CD8-positive, alpha-beta memory T cell (primary cell): Measurements from ENCODE around the gene PTGR1. TPM values are rescaled to one million over a fixed set of nuclear protein-coding genes. Genes with fewer than 3 reads are reported as not detected.

ENCODE experiments used
- CTCF ChIA-PET: fragments of 350-600 bp; sonication (Branson Sonifier 250); formaldehyde crosslinking; loops from one replicate; lab custom pipeline; 2021; ENCODE audit warnings: antibody characterized with exemption; lab: Charles Lee
- POLR2A ChIA-PET: fragments of 350-600 bp; sonication (Branson Sonifier 250); formaldehyde crosslinking; loops from one replicate; lab custom pipeline; 2021; ENCODE audit warnings: antibody characterized with exemption; lab: Charles Lee
- DNase-seq, 5 donors: peaks; one replicate each; pipeline versions ENCODE4 v3.0.0 to v3.0.0-alpha.2; 2020 to 2022; ENCODE audit warnings: mixed read lengths in 1 of 5
- H3K27ac ChIP-seq: one replicate; pipeline ENCODE4 v1.7.0; 2013; ENCODE audit warnings: low read depth, mild to moderate bottlenecking, low read length, moderate library complexity
- H3K27me3 ChIP-seq: 2 replicates; pipeline ENCODE4 v1.7.0; 2013; ENCODE audit warnings: low read length, mild to moderate bottlenecking; ENCODE audit not compliant: insufficient read depth, poor library complexity, severe bottlenecking
- H3K36me3 ChIP-seq: 2 replicates; pipeline ENCODE4 v1.7.0; 2013; ENCODE audit warnings: mild to moderate bottlenecking, low read length, moderate library complexity; ENCODE audit not compliant: insufficient read depth
- H3K4me1 ChIP-seq: 2 replicates; pipeline ENCODE4 v1.7.0; 2013; ENCODE audit warnings: mild to moderate bottlenecking, low read length, moderate library complexity; ENCODE audit not compliant: insufficient read depth
- H3K4me3 ChIP-seq: 2 replicates; pipeline ENCODE4 v1.7.0; 2013; ENCODE audit warnings: mild to moderate bottlenecking, low read length
- H3K9me3 ChIP-seq: 2 replicates; pipeline ENCODE4 v1.7.0; 2013; ENCODE audit warnings: mild to moderate bottlenecking, low read length
- H3K27ac Mint-ChIP-seq, 8 donors: one replicate each; pipeline ENCODE4 v1.8.0; 2020 to 2021; ENCODE audit warnings: mixed read lengths in 8 of 8, mild to moderate bottlenecking in 6 of 8, inconsistent platforms in 3 of 8, moderate library complexity in 3 of 8
- H3K27me3 Mint-ChIP-seq, 2 donors: one replicate each; pipeline ENCODE4 v1.8.0; 2020 to 2021; ENCODE audit warnings: mixed read lengths in 2 of 2, mild to moderate bottlenecking in 1 of 2, moderate library complexity in 1 of 2
- H3K36me3 Mint-ChIP-seq, 3 donors: one replicate each; pipeline ENCODE4 v1.8.0; 2020 to 2021; ENCODE audit warnings: mixed read lengths in 3 of 3, inconsistent platforms in 1 of 3, mild to moderate bottlenecking in 1 of 3
- H3K4me1 Mint-ChIP-seq, 3 donors: one replicate each; pipeline ENCODE4 v1.8.0; 2020 to 2021; ENCODE audit warnings: mixed read lengths in 3 of 3, inconsistent platforms in 1 of 3, mild to moderate bottlenecking in 1 of 3
- H3K4me3 Mint-ChIP-seq, 7 donors: one replicate each; pipeline ENCODE4 v1.8.0; 2020 to 2021; ENCODE audit warnings: mixed read lengths in 7 of 7, mild to moderate bottlenecking in 6 of 7, moderate library complexity in 4 of 7, inconsistent platforms in 2 of 7
- H3K9me3 Mint-ChIP-seq, 5 donors: one replicate each; pipeline ENCODE4 v1.8.0; 2020 to 2022; ENCODE audit warnings: mixed read lengths in 5 of 5, mild to moderate bottlenecking in 3 of 5, moderate library complexity in 2 of 5, inconsistent platforms in 1 of 5
- polyA plus RNA-seq: library from polyadenylated mRNA; unstranded; fragments of 300-500 nt; fragmentation: Illumina TruSeq; gene quantifications from one replicate; pipeline ENCODE4 v1.2.3, GENCODE V29; 2021
- total RNA-seq, 2 experiments: library from RNA; stranded (reverse); gene quantifications; one replicate each; pipeline ENCODE4 v1.2.3, GENCODE V29; 2021

Gene PTGR1
- total and polyA plus RNA-seq, 3 experiments from 2014 or later: 0.62 to 0.96 TPM; not detected in 1

DNA sequence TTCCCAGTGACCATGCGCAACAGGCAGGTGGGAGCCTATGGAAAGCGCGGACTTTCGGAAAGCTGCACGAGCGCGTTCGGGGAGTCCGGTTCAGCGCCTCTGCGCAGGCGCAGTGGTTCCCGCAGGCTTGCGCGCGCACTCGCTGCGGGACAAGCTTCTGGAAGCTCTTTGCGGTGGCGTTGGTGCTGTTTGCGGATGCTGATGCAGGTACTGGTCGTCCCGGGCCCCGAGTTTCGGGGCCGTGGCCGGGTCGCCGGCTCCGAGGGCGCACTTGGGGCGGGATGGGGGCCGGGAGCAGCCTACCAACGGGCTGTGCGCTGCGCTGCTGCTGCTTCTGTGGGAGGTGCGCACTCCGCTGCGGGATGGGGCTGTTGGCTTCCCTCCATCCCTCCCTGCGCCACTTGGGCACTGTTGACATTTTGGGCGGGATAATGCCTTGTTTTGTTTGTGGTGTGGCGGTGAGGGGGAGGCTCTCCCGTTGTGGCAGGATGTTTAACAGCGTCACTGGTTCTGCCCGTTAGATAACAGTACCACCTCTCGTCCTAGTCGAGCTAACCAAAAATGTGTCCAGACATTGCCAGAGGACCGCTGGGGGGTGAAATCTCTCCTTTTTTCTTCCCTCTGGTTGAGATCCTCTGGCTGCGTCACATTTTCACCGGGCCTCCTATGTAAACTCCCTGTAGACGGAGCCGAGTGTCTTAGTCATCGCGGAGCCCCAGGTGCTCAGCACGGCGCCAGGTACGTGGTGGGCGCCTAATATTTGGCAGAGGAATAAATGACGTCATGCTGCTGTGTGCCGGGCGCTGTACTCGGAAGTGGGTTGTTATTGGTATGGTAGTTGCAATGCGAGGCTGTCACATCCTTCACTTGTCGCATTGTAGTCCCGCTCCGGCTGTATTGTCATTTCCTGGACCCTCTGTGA lies 74.1 kb downstream of the PTGR1 start, which contains the start of gene ZNF483:
ZNF483 (plus strand) TSS at position 124 of the 922 bp plus-strand sequence. CDS start 2,217 bp downstream, outside the sequence.
- no peaks in the 10 kb centered on the region for H3K9me3 ChIP-seq
- ChIA-PET POLR2A (interaction anchor here (0.6 to 3.6 kb wide), 3 partner anchors 20 to 651 kb away, joined by 3 to 18 read pairs (median 3); partner anchors contain the start of gene ECPAS), CTCF (interaction anchor here (1.4 kb wide), 1 partner anchor 43 kb away, joined by 4 read pairs; no protein-coding TSS in a partner anchor)
- H3K4me3 Mint-ChIP-seq: peak within 1 kb of the TSS; percentile 93 to 98 (median 97)
- H3K4me1 Mint-ChIP-seq: peaks cover 18 to 31% (median 30%) of the 10 kb centered on the region in 3 donors
- peaks cover 2 to 5% of the 10 kb centered on the region in 2 donors for H3K27me3 Mint-ChIP-seq
- H3K27ac ChIP-seq: peak within 1 kb of the TSS; percentile 83
- peaks cover 9% of the 10 kb centered on the region for H3K4me1 ChIP-seq
- peaks cover 5 to 21% (median 12%) of the 10 kb centered on the region in 3 donors for H3K36me3 Mint-ChIP-seq
- H3K27ac Mint-ChIP-seq: peak within 1 kb of the TSS; percentile 84 to 99 (median 98)
- H3K36me3 ChIP-seq: no peaks in the 10 kb centered on the region
- H3K4me3 ChIP-seq: peak within 1 kb of the TSS; percentile 93
- H3K27me3 ChIP-seq: no peaks in the 10 kb centered on the region
- DNase-seq: peak; percentile 47 to 87 (median 72)
- H3K9me3 Mint-ChIP-seq: no peaks in the 10 kb centered on the region

DNA sequence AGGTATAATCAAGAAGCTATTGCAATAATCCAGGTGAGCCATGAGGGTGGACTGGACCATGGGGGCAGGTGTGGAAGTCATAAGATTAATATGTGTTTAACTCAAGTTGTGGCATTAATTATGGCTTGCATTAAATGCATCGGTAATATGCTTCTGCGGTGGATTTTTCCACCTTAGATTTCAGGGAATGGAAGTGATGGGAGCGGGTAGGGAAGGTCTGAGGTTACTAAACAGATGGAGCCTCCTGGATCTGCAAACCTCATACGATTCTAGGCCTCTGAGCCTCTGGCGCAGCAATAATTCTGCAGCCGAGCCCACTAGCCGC lies 74.8 kb downstream of the PTGR1 start:
- Mint-ChIP-seq H3K27ac (peak overlapping the region in 7 of 8 donors; percentile 60 to 99 (median 89)), H3K9me3 (no peaks in the 10 kb centered on the region), H3K4me3 (peak overlapping the region; percentile 93 to 98 (median 97)), H3K36me3 (peaks cover 3 to 17% (median 10%) of the 10 kb centered on the region in 3 donors), H3K4me1 (peaks cover 18 to 31% (median 30%) of the 10 kb centered on the region in 3 donors), H3K27me3 (peaks cover 2 to 9% of the 10 kb centered on the region in 2 donors)
- DNase-seq: no peak
- Histone ChIP-seq H3K36me3 (no peaks in the 10 kb centered on the region), H3K9me3 (no peaks in the 10 kb centered on the region), H3K27me3 (no peaks in the 10 kb centered on the region), H3K27ac (peak overlapping the region; percentile 83), H3K4me1 (peaks cover 9% of the 10 kb centered on the region), H3K4me3 (peak overlapping the region; percentile 93)
- POLR2A ChIA-PET: interaction anchor here (0.6 to 3.6 kb wide), 3 partner anchors 19 to 652 kb away, joined by 3 to 18 read pairs (median 3); partner anchors contain the start of gene ECPAS
- CTCF ChIA-PET: interaction anchor here (1.4 kb wide), 1 partner anchor 42 kb away, joined by 4 read pairs; no protein-coding TSS in a partner anchor

DNA sequence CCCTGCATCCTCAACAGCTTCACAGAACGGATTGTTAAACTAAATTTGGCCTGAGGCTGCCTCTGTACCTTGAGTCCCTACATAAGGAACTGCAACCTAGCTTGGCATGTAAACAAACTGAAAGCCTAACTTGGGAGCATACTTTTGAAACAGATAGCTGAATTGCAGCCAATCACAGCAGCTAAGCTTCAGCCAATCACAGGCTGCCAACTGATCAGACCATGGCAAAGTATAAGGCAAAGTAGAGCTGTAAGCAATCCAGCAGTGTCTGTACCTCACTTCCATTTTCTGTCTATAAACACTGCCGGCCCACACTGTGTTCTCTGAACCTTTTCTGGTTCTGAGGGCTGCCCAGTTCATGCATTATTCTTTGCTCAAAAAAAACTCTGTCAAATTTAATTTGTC lies 83.4 kb downstream of the PTGR1 start:
- ChIA-PET CTCF (no interaction called here), POLR2A (no interaction called here)
- peaks cover 3 to 13% (median 5%) of the 10 kb centered on the region in 5 donors for H3K9me3 Mint-ChIP-seq
- peaks cover 0 to 6% (median 0%) of the 10 kb centered on the region in 3 donors for H3K36me3 Mint-ChIP-seq
- no peak overlapping the region for H3K4me3 Mint-ChIP-seq
- no peaks in the 10 kb centered on the region for H3K9me3 ChIP-seq
- H3K27ac Mint-ChIP-seq: no peak overlapping the region
- H3K4me1 Mint-ChIP-seq: no peaks in the 10 kb centered on the region
- DNase-seq: no peak
- no peaks in the 10 kb centered on the region for H3K27me3 ChIP-seq
- H3K27ac ChIP-seq: no peak overlapping the region
- no peaks in the 10 kb centered on the region for H3K4me1 ChIP-seq
- no peak overlapping the region for H3K4me3 ChIP-seq
- peaks cover 0 to 25% of the 10 kb centered on the region in 2 donors for H3K27me3 Mint-ChIP-seq
- H3K36me3 ChIP-seq: no peaks in the 10 kb centered on the region

DNA sequence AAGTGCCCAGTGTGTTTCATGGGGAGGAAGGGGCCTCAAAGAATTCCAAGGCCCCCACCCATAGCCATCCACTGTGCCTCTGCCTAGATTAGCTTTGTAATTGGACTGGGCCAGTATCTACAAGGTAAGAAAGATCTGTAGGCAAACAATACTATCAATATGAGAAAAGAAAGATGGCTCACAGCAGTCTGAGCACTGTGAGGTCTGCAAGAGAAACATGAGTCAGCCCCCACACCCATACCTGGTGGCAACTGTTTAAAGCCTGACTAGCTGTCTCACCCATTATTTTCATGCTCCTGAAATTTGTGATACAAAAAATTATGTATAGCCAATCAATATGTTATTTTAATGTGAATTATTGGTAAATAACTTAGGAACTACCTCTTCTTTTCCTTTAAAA lies 84.5 kb downstream of the PTGR1 start:
- Mint-ChIP-seq H3K4me1 (no peaks in the 10 kb centered on the region), H3K27ac (peak overlapping the region in 1 of 8 donors; percentile 39)
- H3K36me3 ChIP-seq: no peaks in the 10 kb centered on the region

More for the DNA sequence above, 84.5 kb downstream of the PTGR1 start:
- Histone ChIP-seq H3K27ac (no peak overlapping the region), H3K27me3 (no peaks in the 10 kb centered on the region), H3K4me3 (no peak overlapping the region), H3K9me3 (no peaks in the 10 kb centered on the region), H3K4me1 (no peaks in the 10 kb centered on the region)
- Mint-ChIP-seq H3K36me3 (peaks cover 0 to 6% (median 4%) of the 10 kb centered on the region in 3 donors), H3K27me3 (peaks cover 2 to 23% of the 10 kb centered on the region in 2 donors), H3K4me3 (no peak overlapping the region), H3K9me3 (peaks cover 3 to 17% (median 10%) of the 10 kb centered on the region in 5 donors)
- CTCF ChIA-PET: interaction anchor here (1.3 kb wide), 1 partner anchor 9 kb away, joined by 3 read pairs; no protein-coding TSS in a partner anchor
- POLR2A ChIA-PET: no interaction called here
- no peak for DNase-seq

Other genes starting within 250 kb of the PTGR1 start
- 10 to 100 TPM; 86.4 to 92.8 TPM for gene ECPAS, start 115.3 kb downstream of the PTGR1 start, total RNA-seq
- 16.5 TPM for gene ECPAS, start 115.3 kb downstream of the PTGR1 start, polyA plus RNA-seq
- 1 to 10 TPM; 2.7 to 2.8 TPM for gene ZNF483, start 74.5 kb downstream of the PTGR1 start, total RNA-seq
- 5.4 TPM for gene ZNF483, start 74.5 kb downstream of the PTGR1 start, polyA plus RNA-seq
- 1 to 10 TPM; 5.7 to 6.0 TPM for gene DNAJC25, start 31.7 kb upstream of the PTGR1 start, total RNA-seq
- 2.0 TPM for gene DNAJC25, start 31.7 kb upstream of the PTGR1 start, polyA plus RNA-seq
- 10 to 100 TPM; 21.9 to 25.1 TPM for gene GNG10, start 62.0 kb upstream of the PTGR1 start, total RNA-seq
- gene GNG10, start 62.0 kb upstream of the PTGR1 start, polyA plus RNA-seq: 22.9 TPM
- not detected for gene SHOC1, start 195.3 kb upstream of the PTGR1 start, total RNA-seq
- gene SHOC1, start 195.3 kb upstream of the PTGR1 start, polyA plus RNA-seq: not detected